Endothelial cell of umbilical vein (primary cell): Measurements from ENCODE around the gene PLXND1. TPM values are rescaled to one million over a fixed set of nuclear protein-coding genes. Genes with fewer than 3 reads are reported as not detected.

Experiments
- BruUV-seq: library from RNA; stranded (reverse); fragments of 400-500 nt; replicated peaks from 2 replicates; lab custom pipeline; 2021; lab: Mats Ljungman, UMichigan
- CTCF ChIA-PET: fragments of 300-600, 350-600 bp; sonication (Branson Sonifier 250); formaldehyde crosslinking; loops from one replicate; lab custom pipeline; 2021; ENCODE audit warnings: antibody characterized with exemption, inconsistent platforms; lab: Charles Lee
- POLR2A ChIA-PET: fragments of 300-600, 350-600 bp; sonication (Branson Sonifier 250); formaldehyde crosslinking; loops from one replicate; lab custom pipeline; 2021; ENCODE audit warnings: antibody characterized with exemption, inconsistent platforms; lab: Charles Lee
- DNase-seq: peaks from one replicate; pipeline ENCODE4 v3.0.0-alpha.2; 2011; ENCODE audit warnings: low read depth, low spot score
- FAIRE-seq: peaks from 2 replicates; lab custom pipeline; 2011; peaks lifted over from hg19 to GRCh38; lab: Jason Lieb, UNC
- H2AFZ ChIP-seq: 2 replicates; pipeline ENCODE4 v1.6.0; 2012; ENCODE audit warnings: low read depth, low read length, control low read depth, inconsistent platforms
- H3K27ac ChIP-seq: 2 replicates; pipeline ENCODE4 v1.5.1; 2011; ENCODE audit warnings: low read depth, mild to moderate bottlenecking, control low read depth, low read length, moderate library complexity; ENCODE audit not compliant: insufficient read depth
- H3K27me3 ChIP-seq, 2 experiments: 2 replicates each; pipeline versions ENCODE4 v1.6.0 to v1.6.1; 2011; ENCODE audit warnings: low read length in 2 of 2, mixed read lengths in 1 of 2; ENCODE audit not compliant: control insufficient read depth in 2 of 2, insufficient read depth in 2 of 2
- H3K36me3 ChIP-seq, 2 experiments: 2 replicates in 1 of 2; 3 replicates in 1 of 2; pipeline ENCODE4 v1.5.1; 2011; ENCODE audit warnings: low read length in 2 of 2, mild to moderate bottlenecking in 1 of 2, moderate library complexity in 1 of 2; ENCODE audit not compliant: control insufficient read depth in 2 of 2, insufficient read depth in 2 of 2; ENCODE audit errors: extremely low read depth in 1 of 2
- H3K4me1 ChIP-seq: 3 replicates; pipeline ENCODE4 v1.5.1; 2011; ENCODE audit warnings: mild to moderate bottlenecking, low read length; ENCODE audit not compliant: control insufficient read depth, insufficient read depth; ENCODE audit errors: extremely low read depth
- H3K4me2 ChIP-seq: 2 replicates; pipeline ENCODE4 v1.6.1; 2011; ENCODE audit warnings: low read length, control low read depth, mixed read lengths; ENCODE audit not compliant: insufficient read depth
- H3K4me3 ChIP-seq, 3 experiments: fragments of 200-600 bp in 1 of 3; sonication (generic), shearing (Covaris generic) in 1 of 3; replicated peaks in 1 of 3; 2 replicates each; pipeline ENCODE4 v1.5.1; 2011 to 2016; ENCODE audit warnings: control low read depth in 3 of 3, low read length in 3 of 3, mild to moderate bottlenecking in 2 of 3, inconsistent platforms in 1 of 3, low read depth in 1 of 3, moderate library complexity in 1 of 3; ENCODE audit not compliant: insufficient read depth in 1 of 3
- H3K79me2 ChIP-seq: 2 replicates; pipeline ENCODE4 v1.6.0; 2012; ENCODE audit warnings: low read length, inconsistent platforms; ENCODE audit not compliant: control insufficient read depth, insufficient read depth
- H3K9ac ChIP-seq: replicated peaks from 2 replicates; pipeline ENCODE3; 2011; ENCODE audit warnings: low read length, control low read depth; ENCODE audit not compliant: insufficient read depth; ENCODE audit errors: extremely low read depth
- H3K9me1 ChIP-seq: replicated peaks from 3 replicates; pipeline ENCODE4 v1.6.0; 2011; ENCODE audit warnings: mild to moderate bottlenecking, low read length; ENCODE audit not compliant: control insufficient read depth, insufficient read depth; ENCODE audit errors: extremely low read depth
- H3K9me3 ChIP-seq: replicated peaks from 2 replicates; pipeline ENCODE4 v1.5.1; 2012; ENCODE audit warnings: low read length, inconsistent platforms; ENCODE audit not compliant: control insufficient read depth, insufficient read depth
- H4K20me1 ChIP-seq: replicated peaks from 2 replicates; pipeline ENCODE3; 2011; ENCODE audit warnings: mild to moderate bottlenecking, low read length; ENCODE audit not compliant: control insufficient read depth, insufficient read depth; ENCODE audit errors: extremely low read depth
- EZH2 ChIP-seq: IDR thresholded peaks from 2 replicates; pipeline ENCODE4 v1.6.1; 2012; ENCODE audit warnings: borderline replicate concordance, low read depth, mild to moderate bottlenecking, moderate library complexity, low read length, inconsistent platforms; ENCODE audit not compliant: severe bottlenecking
- FOS ChIP-seq: IDR thresholded peaks from 2 replicates; pipeline ENCODE4 v1.6.1; 2011; ENCODE audit warnings: mild to moderate bottlenecking, low read length, moderate library complexity, borderline replicate concordance; ENCODE audit not compliant: insufficient read depth
- GATA2 ChIP-seq: IDR thresholded peaks from 2 replicates; pipeline ENCODE4 v1.7.0; 2011; ENCODE audit warnings: low read depth, mild to moderate bottlenecking, moderate library complexity, mixed read lengths, low read length; ENCODE audit not compliant: insufficient read length, insufficient read depth
- JUN ChIP-seq: IDR thresholded peaks from 2 replicates; pipeline ENCODE4 v1.6.1; 2011; ENCODE audit warnings: borderline replicate concordance, low read depth; ENCODE audit not compliant: insufficient read length, insufficient read depth
- MYC ChIP-seq: IDR thresholded peaks from one replicate; pipeline ENCODE4 v1.6.1; 2011; ENCODE audit warnings: mild to moderate bottlenecking, low read depth, low read length
- POLR2A ChIP-seq: IDR thresholded peaks from 2 replicates; pipeline ENCODE4 v1.6.1; 2012; ENCODE audit warnings: low read depth, mild to moderate bottlenecking, control low read depth, low read length
- POLR2AphosphoS5 ChIP-seq: IDR thresholded peaks from 2 replicates; pipeline ENCODE4 v1.6.1; 2012; ENCODE audit warnings: low read depth, mild to moderate bottlenecking, control low read depth, low read length, moderate library complexity; ENCODE audit not compliant: insufficient read depth
- dilution Hi-C: fragments of 300-500 bp; cut with MboI; formaldehyde crosslinking; loops from one replicate; pipeline ENCODE4 v1.15.0; 2019; ENCODE audit warnings: low sequenced_read_pairs; ENCODE audit not compliant: extremely low pct_ligation_motif_present
- intact Hi-C: fragments of 100-400 bp; cut with micrococcal nuclease; formaldehyde crosslinking; loops from one replicate; pipeline ENCODE4 v1.10.0; 2022
- polyA plus RNA-seq, 4 experiments: library from polyadenylated mRNA; depleted of rRNA in 3 of 4; stranded (reverse) in 3 of 4; unstranded in 1 of 4; fragments of >200 nt; gene quantifications; 2 replicates each; pipeline versions ENCODE4 v1.2.1 to v1.2.3, GENCODE V29; 2011 to 2012; ENCODE audit warnings: missing spikeins in 1 of 4
- total RNA-seq: library from RNA; stranded (reverse); gene quantifications from 2 replicates; pipeline ENCODE4 v1.2.3, GENCODE V29; 2021
- TF ChIP-seq, protein P1 (sequence below), 2 donors: IDR thresholded peaks; 1 replicate in 1 of 2; 2 replicates in 1 of 2; pipeline ENCODE4 v1.5.1; 2011; ENCODE audit warnings: low read length in 2 of 2, mild to moderate bottlenecking in 2 of 2, moderate library complexity in 2 of 2, control low read depth in 1 of 2, inconsistent platforms in 1 of 2, low read depth in 1 of 2; ENCODE audit not compliant: insufficient read depth in 1 of 2; ENCODE audit errors: extremely low read depth in 1 of 2
- TF ChIP-seq, protein P2 (sequence below): IDR thresholded peaks from 2 replicates; pipeline ENCODE4 v1.6.1; 2011; ENCODE audit not compliant: insufficient read depth, insufficient read length

PLXND1 gene
- total and polyA plus RNA-seq, 2 donors (not counting 3 experiments of a cell fraction or from before 2014, with no cell fraction given): 300 to 834 TPM

DNA sequence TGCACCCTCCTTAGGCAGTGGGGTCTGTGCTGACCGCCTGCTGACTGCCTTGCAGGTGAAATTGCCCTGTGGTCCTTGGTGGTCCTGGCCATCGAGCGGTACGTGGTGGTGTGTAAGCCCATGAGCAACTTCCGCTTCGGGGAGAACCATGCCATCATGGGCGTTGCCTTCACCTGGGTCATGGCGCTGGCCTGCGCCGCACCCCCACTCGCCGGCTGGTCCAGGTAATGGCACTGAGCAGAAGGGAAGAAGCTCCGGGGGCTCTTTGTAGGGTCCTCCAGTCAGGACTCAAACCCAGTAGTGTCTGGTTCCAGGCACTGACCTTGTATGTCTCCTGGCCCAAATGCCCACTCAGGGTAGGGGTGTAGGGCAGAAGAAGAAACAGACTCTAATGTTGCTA, 75.7 kb downstream of the PLXND1 start:
- H3K79me2 ChIP-seq: no peaks in the 10 kb centered on the region
- no peaks in the 10 kb centered on the region for H3K9me1 ChIP-seq
- TF ChIP-seq FOS (no peak), GATA2 (no peak), EZH2 (no peak), POLR2A (no peak), POLR2AphosphoS5 (no peak), MYC (no peak), JUN (no peak)
- TF ChIP-seq, protein P1, sequence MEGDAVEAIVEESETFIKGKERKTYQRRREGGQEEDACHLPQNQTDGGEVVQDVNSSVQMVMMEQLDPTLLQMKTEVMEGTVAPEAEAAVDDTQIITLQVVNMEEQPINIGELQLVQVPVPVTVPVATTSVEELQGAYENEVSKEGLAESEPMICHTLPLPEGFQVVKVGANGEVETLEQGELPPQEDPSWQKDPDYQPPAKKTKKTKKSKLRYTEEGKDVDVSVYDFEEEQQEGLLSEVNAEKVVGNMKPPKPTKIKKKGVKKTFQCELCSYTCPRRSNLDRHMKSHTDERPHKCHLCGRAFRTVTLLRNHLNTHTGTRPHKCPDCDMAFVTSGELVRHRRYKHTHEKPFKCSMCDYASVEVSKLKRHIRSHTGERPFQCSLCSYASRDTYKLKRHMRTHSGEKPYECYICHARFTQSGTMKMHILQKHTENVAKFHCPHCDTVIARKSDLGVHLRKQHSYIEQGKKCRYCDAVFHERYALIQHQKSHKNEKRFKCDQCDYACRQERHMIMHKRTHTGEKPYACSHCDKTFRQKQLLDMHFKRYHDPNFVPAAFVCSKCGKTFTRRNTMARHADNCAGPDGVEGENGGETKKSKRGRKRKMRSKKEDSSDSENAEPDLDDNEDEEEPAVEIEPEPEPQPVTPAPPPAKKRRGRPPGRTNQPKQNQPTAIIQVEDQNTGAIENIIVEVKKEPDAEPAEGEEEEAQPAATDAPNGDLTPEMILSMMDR (IDR thresholded peaks at IDR 0.05; ENCODE audit: extremely low read depth in 1 of 2, insufficient read depth in 1 of 2, low read depth in 1 of 2, low read length in 2 of 2): no peak
- TF ChIP-seq, protein P2, sequence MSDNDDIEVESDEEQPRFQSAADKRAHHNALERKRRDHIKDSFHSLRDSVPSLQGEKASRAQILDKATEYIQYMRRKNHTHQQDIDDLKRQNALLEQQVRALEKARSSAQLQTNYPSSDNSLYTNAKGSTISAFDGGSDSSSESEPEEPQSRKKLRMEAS: no peak
- H4K20me1 ChIP-seq: no peaks in the 10 kb centered on the region
- H3K27ac ChIP-seq: no peak overlapping the region
- intact Hi-C loops (no loop called here), dilution Hi-C loops (no loop called here)
- no peak overlapping the region for H3K4me2 ChIP-seq
- no peaks in the 10 kb centered on the region for H3K36me3 ChIP-seq
- H3K9ac ChIP-seq: no peak overlapping the region
- FAIRE-seq: no peak
- H3K9me3 ChIP-seq: no peaks in the 10 kb centered on the region
- POLR2A ChIA-PET: no interaction called here
- H2AFZ ChIP-seq: no peak overlapping the region
- no peak for DNase-seq
- no peak overlapping the region for H3K4me3 ChIP-seq
- BruUV-seq: no TSS peak
- CTCF ChIA-PET: no interaction called here
- peaks cover 7% of the 10 kb centered on the region for H3K4me1 ChIP-seq
- H3K27me3 ChIP-seq: no peaks in the 10 kb centered on the region
